Coronary artery (tissue), 2 donors: ENCODE data around the gene TTC23L.

Source experiments
- DNase-seq: peaks from one replicate; pipeline ENCODE4 v3.0.0-alpha.2; 2017; ENCODE audit warnings: low spot score
- H3K27ac ChIP-seq, 2 donors: fragments of 200-600 bp; sonication (generic); one replicate each; pipeline ENCODE4 v1.5.1; 2016 to 2019
- H3K4me3 ChIP-seq: fragments of 200-600 bp; sonication (generic); 2 replicates; pipeline ENCODE4 v1.5.1; 2016; ENCODE audit warnings: mild to moderate bottlenecking, moderate library complexity
- TF ChIP-seq, protein P1 (sequence below): fragments of 200-600 bp; sonication (generic); IDR thresholded peaks from one replicate; pipeline ENCODE4 v1.5.1; 2019; ENCODE audit warnings: antibody characterized with exemption

TTC23L gene

DNA sequence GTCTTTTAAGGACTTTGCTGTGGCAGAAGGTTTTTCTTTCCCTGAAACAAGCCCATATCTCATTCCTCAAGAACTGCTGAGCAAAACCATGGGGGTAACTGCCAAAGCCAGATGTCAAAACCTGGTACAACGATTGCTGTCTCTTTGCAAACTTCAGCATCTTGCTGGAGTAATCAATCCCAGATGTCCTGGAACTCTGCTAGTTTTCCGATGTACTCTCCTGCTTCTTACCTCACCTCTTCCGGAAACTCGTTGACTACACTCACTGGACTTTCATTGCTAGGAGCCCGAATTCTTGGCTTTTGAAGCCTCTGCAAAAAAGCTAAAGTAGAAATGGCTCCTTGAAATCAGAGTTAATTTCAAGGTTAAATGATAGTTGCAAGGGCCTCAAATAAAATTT, 53.0 kb downstream of the TTC23L start:
- Histone ChIP-seq H3K4me3 (no peak overlapping the region), H3K27ac (no peak overlapping the region)
- TF ChIP-seq, protein P1, sequence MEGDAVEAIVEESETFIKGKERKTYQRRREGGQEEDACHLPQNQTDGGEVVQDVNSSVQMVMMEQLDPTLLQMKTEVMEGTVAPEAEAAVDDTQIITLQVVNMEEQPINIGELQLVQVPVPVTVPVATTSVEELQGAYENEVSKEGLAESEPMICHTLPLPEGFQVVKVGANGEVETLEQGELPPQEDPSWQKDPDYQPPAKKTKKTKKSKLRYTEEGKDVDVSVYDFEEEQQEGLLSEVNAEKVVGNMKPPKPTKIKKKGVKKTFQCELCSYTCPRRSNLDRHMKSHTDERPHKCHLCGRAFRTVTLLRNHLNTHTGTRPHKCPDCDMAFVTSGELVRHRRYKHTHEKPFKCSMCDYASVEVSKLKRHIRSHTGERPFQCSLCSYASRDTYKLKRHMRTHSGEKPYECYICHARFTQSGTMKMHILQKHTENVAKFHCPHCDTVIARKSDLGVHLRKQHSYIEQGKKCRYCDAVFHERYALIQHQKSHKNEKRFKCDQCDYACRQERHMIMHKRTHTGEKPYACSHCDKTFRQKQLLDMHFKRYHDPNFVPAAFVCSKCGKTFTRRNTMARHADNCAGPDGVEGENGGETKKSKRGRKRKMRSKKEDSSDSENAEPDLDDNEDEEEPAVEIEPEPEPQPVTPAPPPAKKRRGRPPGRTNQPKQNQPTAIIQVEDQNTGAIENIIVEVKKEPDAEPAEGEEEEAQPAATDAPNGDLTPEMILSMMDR, result no peak
- no peak for DNase-seq

DNA sequence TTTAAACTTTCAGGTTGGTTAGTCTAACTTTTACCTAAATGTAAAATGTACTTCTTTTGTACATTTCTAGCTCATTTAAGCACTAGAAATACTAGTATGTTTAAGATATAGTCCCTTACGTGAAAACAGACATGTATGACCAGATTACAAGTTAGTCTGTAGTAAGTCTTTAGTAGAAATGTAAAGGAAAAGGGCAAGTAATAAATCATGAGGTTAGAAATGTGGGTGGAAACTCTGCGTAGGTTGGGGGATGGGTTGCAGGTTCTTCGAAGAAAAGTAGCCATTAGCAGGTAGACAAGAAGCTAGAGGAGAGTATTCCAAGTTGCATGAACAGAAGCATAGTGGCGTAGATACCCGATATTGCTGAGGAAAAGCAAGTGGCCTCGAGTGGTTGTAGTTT, 53.5 kb downstream of the TTC23L start:
- H3K27ac ChIP-seq, result no peak overlapping the region
- TF ChIP-seq, protein P1, result no peak
- no peak for DNase-seq
- no peak overlapping the region for H3K4me3 ChIP-seq

DNA sequence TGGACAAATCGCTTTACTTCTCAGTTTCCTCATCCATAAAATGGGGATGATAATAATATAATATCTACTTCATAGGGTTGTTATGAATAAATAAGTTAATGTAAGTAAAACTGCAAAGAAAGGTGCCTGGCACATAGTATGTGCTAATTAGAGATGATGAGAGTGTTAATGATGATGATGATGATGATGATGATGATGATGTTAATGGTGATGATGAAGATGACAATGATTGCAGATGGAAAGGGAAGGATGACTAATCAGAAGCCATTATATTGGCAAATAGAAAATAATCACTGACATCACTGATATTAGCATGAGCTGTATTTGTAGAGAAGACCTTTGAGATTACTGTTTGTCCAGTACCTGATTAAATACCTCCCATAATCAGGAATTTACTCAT, 55.8 kb downstream of the TTC23L start:
- Histone ChIP-seq H3K4me3 (no peak overlapping the region), H3K27ac (no peak overlapping the region)
- no peak for DNase-seq
- TF ChIP-seq, protein P1, result no peak

GRCh38 chr5:34895641-34896419, 56.9 kb downstream of the TTC23L start:
- DNase-seq, result no peak
- H3K4me3 ChIP-seq, result no peak overlapping the region
- TF ChIP-seq, protein P1, result no peak
- H3K27ac ChIP-seq, result no peak overlapping the region

DNA sequence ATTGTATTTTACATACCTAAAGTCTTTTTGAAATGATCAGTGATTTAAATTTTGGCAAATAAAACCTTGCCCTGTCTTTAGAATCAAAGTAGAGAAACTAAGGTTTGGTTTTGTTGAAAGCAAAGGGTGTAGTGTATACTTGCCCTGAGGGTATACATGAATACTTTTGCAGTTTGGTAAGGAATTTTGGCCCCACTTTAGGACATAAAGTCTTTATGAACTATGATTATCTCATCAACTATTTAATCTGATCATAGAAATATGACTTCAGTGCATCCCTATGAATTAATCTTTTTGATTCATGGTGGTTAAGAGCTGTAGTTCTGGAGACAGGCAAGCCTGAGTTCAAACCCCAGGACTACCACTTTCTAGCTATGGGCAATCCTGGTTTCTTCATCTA, 58.7 kb downstream of the TTC23L start:
- Histone ChIP-seq H3K4me3 (no peak overlapping the region), H3K27ac (no peak overlapping the region)
- TF ChIP-seq, protein P1, result no peak
- no peak for DNase-seq

DNA sequence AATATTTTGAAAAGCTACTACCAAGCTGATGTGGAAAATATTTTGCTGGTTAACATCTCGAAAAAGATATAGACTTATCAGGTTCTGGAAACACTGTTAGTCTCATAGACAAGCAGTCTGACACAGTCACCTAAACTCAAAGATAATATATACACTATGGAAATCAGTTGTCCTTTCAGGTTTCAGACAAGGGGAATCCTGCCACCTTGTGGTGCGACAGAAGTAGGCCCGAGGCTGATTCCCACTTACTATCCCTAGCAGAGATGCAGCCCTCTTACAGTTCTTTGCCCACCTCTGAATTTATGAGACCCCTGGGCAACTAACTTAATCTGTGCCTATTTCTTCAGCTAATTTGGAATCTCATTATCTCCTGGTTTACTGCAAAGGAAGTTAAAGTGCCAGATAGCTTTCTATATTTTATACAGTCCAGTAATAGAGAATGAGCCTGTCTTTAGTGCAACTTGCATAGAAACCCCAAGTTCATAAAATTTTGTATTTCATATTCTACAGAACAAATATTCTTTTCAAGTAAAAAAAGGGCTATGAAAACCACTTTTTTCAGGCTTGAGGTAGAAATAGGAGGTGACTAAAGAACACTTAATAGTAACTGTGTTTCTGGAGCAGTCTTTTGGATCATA, 59.4 kb downstream of the TTC23L start:
- TF ChIP-seq, protein P1, result peak; percentile 84

DNA sequence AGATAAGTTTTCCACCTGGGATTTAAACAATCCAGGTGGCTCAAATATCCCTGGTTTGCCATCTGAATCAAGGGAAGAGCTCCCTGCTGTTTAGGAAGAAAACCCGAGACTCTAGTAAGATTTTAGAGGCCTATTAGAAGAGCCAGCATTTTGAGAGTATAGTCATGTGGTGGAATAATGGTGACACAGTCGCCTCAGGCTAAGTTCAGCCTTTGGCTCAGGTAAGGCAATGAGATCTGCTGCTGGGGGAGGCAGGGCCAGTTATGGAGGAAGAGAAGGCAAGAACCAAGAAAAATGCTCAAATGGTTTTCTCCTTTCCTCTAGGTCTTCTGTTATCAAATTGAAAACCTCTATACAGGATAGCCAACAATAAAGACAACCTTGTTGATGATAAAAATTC, 60.1 kb downstream of the TTC23L start:
- no peak overlapping the region for H3K27ac ChIP-seq
- no peak for DNase-seq

More for the DNA sequence above, 59.4 kb downstream of the TTC23L start:
- Histone ChIP-seq H3K27ac (no peak overlapping the region), H3K4me3 (no peak overlapping the region)
- no peak for DNase-seq

More for the DNA sequence above, 60.1 kb downstream of the TTC23L start:
- TF ChIP-seq, protein P1, result no peak
- H3K4me3 ChIP-seq, result no peak overlapping the region
